Measurements from ENCODE around the gene NFKB1.

GRCh38 chr4:102641793-102642192 is 140.6 kb downstream of the NFKB1 start:
- TF ChIP-seq POLR2A (IDR thresholded peaks at IDR 0.05) (no peak), CTCF (IDR thresholded peaks at IDR 0.05) (no peak)
